IMR-90 (cell line): ENCODE data around the gene LDB1. TPM values are rescaled to one million over a fixed set of nuclear protein-coding genes. Genes with fewer than 3 reads are reported as not detected.

ENCODE experiments used
- ATAC-seq: fragments of 200-7000 bp; cut with Tn5 transposase; 2 replicates; pipeline ENCODE4 v1.9.1; 2020; ENCODE audit warnings: low read depth, mild to moderate bottlenecking, moderate library complexity
- BruUV-seq: library from RNA; stranded (reverse); fragments of 400-500 nt; replicated peaks from 2 replicates; lab custom pipeline; 2021; lab: Mats Ljungman, UMichigan
- CTCF ChIA-PET: fragments of 300-600 bp; formaldehyde crosslinking; extraction: SDS; loops from one replicate; lab custom pipeline; 2021; ENCODE audit warnings: antibody characterized with exemption; lab: Yijun Ruan, JAX
- POLR2A ChIA-PET: fragments of 300-600 bp; sonication (Branson Sonifier 250); formaldehyde crosslinking; loops from one replicate; lab custom pipeline; 2022; ENCODE audit warnings: antibody characterized with exemption; ENCODE audit not compliant: unreplicated experiment; lab: Charles Lee
- DNase-seq: peaks from one replicate; pipeline ENCODE4 v3.0.0; 2013
- H2AFZ ChIP-seq: replicated peaks from 2 replicates; pipeline ENCODE3; 2013; ENCODE audit warnings: low read length, mild to moderate bottlenecking; ENCODE audit not compliant: poor library complexity
- H2AK5ac ChIP-seq: 2 replicates; pipeline ENCODE4 v1.6.1; 2013; ENCODE audit warnings: low read depth, low read length, inconsistent platforms
- H2AK9ac ChIP-seq: replicated peaks from 2 replicates; pipeline ENCODE3; 2013; ENCODE audit warnings: mild to moderate bottlenecking, low read depth, low read length, moderate library complexity; ENCODE audit not compliant: poor library complexity
- H2BK120ac ChIP-seq: 2 replicates; pipeline ENCODE4 v1.6.1; 2013; ENCODE audit warnings: low read depth, low read length, inconsistent platforms
- H2BK15ac ChIP-seq: 3 replicates; pipeline ENCODE4 v1.6.1; 2013; ENCODE audit warnings: low read depth, low read length, inconsistent platforms
- H2BK20ac ChIP-seq: 2 replicates; pipeline ENCODE4 v1.6.1; 2013; ENCODE audit warnings: low read depth, mild to moderate bottlenecking, inconsistent platforms, low read length, moderate library complexity
- H2BK5ac ChIP-seq: 2 replicates; pipeline ENCODE4 v1.6.1; 2013; ENCODE audit warnings: mild to moderate bottlenecking, low read depth, low read length, inconsistent platforms; ENCODE audit not compliant: poor library complexity, severe bottlenecking
- H3K14ac ChIP-seq: replicated peaks from 2 replicates; pipeline ENCODE4 v1.6.1; 2013; ENCODE audit warnings: low read depth, low read length, inconsistent platforms
- H3K18ac ChIP-seq: 2 replicates; pipeline ENCODE4 v1.6.1; 2013; ENCODE audit warnings: low read depth, low read length, control low read depth
- H3K23ac ChIP-seq: 2 replicates; pipeline ENCODE4 v1.6.1; 2013; ENCODE audit warnings: low read depth, low read length, inconsistent platforms
- H3K27ac ChIP-seq: 2 replicates; pipeline ENCODE4 v1.5.1; 2013; ENCODE audit warnings: mild to moderate bottlenecking, control low read depth, low read length; ENCODE audit not compliant: insufficient read depth
- H3K27me3 ChIP-seq: 2 replicates; pipeline ENCODE4 v1.6.1; 2013; ENCODE audit warnings: low read length; ENCODE audit not compliant: control insufficient read depth, insufficient read depth
- H3K36me3 ChIP-seq: 2 replicates; pipeline ENCODE4 v1.6.1; 2013; ENCODE audit warnings: low read length, mixed read lengths; ENCODE audit not compliant: control insufficient read depth, insufficient read depth
- H3K4ac ChIP-seq: 2 replicates; pipeline ENCODE4 v1.6.1; 2013; ENCODE audit warnings: low read depth, low read length, inconsistent platforms
- H3K4me1 ChIP-seq: 2 replicates; pipeline ENCODE4 v1.6.1; 2013; ENCODE audit warnings: low read length, mixed read lengths; ENCODE audit not compliant: control insufficient read depth, insufficient read depth
- H3K4me2 ChIP-seq: 2 replicates; pipeline ENCODE4 v1.6.1; 2013; ENCODE audit warnings: low read depth, mild to moderate bottlenecking, control low read depth, low read length, moderate library complexity
- H3K4me3 ChIP-seq: 2 replicates; pipeline ENCODE4 v1.5.1; 2013; ENCODE audit warnings: low read depth, mild to moderate bottlenecking, control low read depth, low read length, moderate library complexity; ENCODE audit not compliant: insufficient read depth
- H3K56ac ChIP-seq: 2 replicates; pipeline ENCODE4 v1.6.1; 2013; ENCODE audit warnings: low read length, inconsistent platforms; ENCODE audit not compliant: insufficient read depth; ENCODE audit errors: extremely low read depth
- H3K79me1 ChIP-seq, 2 experiments: 2 replicates each; pipeline ENCODE4 v1.6.1; 2013; ENCODE audit warnings: low read length in 2 of 2, inconsistent platforms in 1 of 2, low read depth in 1 of 2
- H3K9ac ChIP-seq: 2 replicates; pipeline ENCODE4 v1.6.1; 2013; ENCODE audit warnings: low read depth, low read length, control low read depth
- H3K9me1 ChIP-seq: 2 replicates; pipeline ENCODE4 v1.6.1; 2013; ENCODE audit warnings: low read length, inconsistent platforms; ENCODE audit not compliant: insufficient read depth
- H3K9me3 ChIP-seq: 2 replicates; pipeline ENCODE4 v1.6.1; 2013; ENCODE audit warnings: low read length; ENCODE audit not compliant: control insufficient read depth, insufficient read depth
- H4K20me1 ChIP-seq: 2 replicates; pipeline ENCODE4 v1.6.1; 2013; ENCODE audit warnings: low read length, inconsistent platforms; ENCODE audit not compliant: insufficient read depth
- H4K5ac ChIP-seq: 2 replicates; pipeline ENCODE4 v1.6.1; 2013; ENCODE audit warnings: mild to moderate bottlenecking, low read depth, low read length, control low read depth
- H4K8ac ChIP-seq, 2 experiments: 2 replicates each; pipeline ENCODE4 v1.6.1; 2013; ENCODE audit warnings: low read depth in 2 of 2, low read length in 2 of 2, control low read depth in 1 of 2, inconsistent platforms in 1 of 2
- H4K91ac ChIP-seq: 2 replicates; pipeline ENCODE4 v1.6.1; 2013; ENCODE audit warnings: low read depth, low read length, inconsistent platforms; ENCODE audit not compliant: insufficient read depth
- CEBPB ChIP-seq: IDR thresholded peaks from 2 replicates; pipeline ENCODE4 v1.6.1; 2012; ENCODE audit warnings: low read depth, low read length, improper control_type of control experiment
- MAFK ChIP-seq: IDR thresholded peaks from 2 replicates; pipeline ENCODE4 v1.6.1; 2012; ENCODE audit warnings: low read depth, low read length, improper control_type of control experiment
- RCOR1 ChIP-seq: IDR thresholded peaks from 2 replicates; pipeline ENCODE4 v1.6.1; 2012; ENCODE audit warnings: mild to moderate bottlenecking, low read length, improper control_type of control experiment; ENCODE audit not compliant: insufficient replicate concordance
- WGBS, 2 experiments: methylation state at CpG; one replicate each; pipeline versions ENCODE4 v1.1.5 to v1.1.7; 2013; ENCODE audit warnings: missing lambda C conversion rate in 2 of 2; ENCODE audit not compliant: insufficient read length in 1 of 2; ENCODE audit errors: extremely low coverage in 2 of 2; 5-methylcytosine and 5-hydroxymethylcytosine counted together
- dilution Hi-C: fragments of 300-500 bp; cut with HindIII; formaldehyde crosslinking; loops from one replicate; pipeline ENCODE4 v1.14.3; 2018; ENCODE audit warnings: low sequenced_read_pairs; ENCODE audit not compliant: unreplicated experiment
- in situ Hi-C: fragments of 300-500 bp; cut with MboI; formaldehyde crosslinking; loops from 3 replicates; pipeline ENCODE4 v1.14.3; 2019; ENCODE audit warnings: low sequenced_read_pairs, inconsistent platforms, mixed read lengths
- intact Hi-C: fragments of 100-400 bp; cut with micrococcal nuclease; formaldehyde crosslinking; loops from 2 replicates; pipeline ENCODE4 v1.10.0; 2022
- polyA plus RNA-seq, 3 experiments: library from polyadenylated mRNA; depleted of rRNA; stranded (reverse); fragments of >200 nt; gene quantifications; 2 replicates each; pipeline ENCODE4 v1.2.3, GENCODE V29; 2012; ENCODE audit warnings: low replicate concordance in 1 of 3
- total RNA-seq: library from RNA; depleted of rRNA; stranded (reverse); fragments of >200 nt; gene quantifications from 2 replicates; pipeline ENCODE4 v1.2.3, GENCODE V29; 2012
- TF ChIP-seq, protein P1 (sequence below): conservative IDR thresholded peaks from 2 replicates; pipeline ENCODE4 v1.5.1; 2012; ENCODE audit warnings: mild to moderate bottlenecking, low read depth, low read length, improper control_type of control experiment

Gene LDB1
- total and polyA plus RNA-seq, 2 of the 4 experiments (the other 2 are of a cell fraction), result 47.9 to 92.4 TPM

DNA sequence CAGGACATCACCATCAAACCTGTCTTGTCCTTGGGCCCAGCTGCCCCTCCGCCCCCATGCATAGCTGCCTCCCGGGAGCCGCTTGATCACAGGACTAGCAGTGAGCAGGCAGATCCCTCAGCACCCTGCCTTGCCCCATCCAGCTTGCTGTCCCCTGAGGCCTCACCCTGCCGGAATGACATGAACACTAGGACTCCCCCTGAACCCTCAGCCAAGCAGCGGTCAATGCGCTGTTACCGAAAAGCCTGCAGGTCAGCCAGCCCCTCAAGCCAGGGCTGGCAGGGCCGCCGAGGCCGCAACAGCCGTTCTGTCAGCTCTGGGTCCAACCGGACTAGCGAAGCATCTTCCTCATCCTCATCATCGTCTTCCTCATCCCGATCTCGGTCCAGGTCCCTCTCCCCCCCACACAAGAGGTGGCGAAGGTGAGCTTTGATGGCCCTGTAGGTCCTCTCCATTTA, 26.8 kb upstream of the LDB1 start:
- WGBS, 2 experiments, result 100% methylated on average over 2 of the region's 17 CpGs; no CpG with 5 or more reads in 1 of the 2 experiments
- dilution Hi-C loops, result no loop called here

More for the DNA sequence above, 26.8 kb upstream of the LDB1 start:
- no peak overlapping the region for H2BK20ac ChIP-seq
- H3K9me1 ChIP-seq, result peaks cover 10% of the 10 kb centered on the region; the same call in 1 of the 2 replicates
- TF ChIP-seq RCOR1 (no peak), CEBPB (no peak), MAFK (no peak)
- TF ChIP-seq, protein P1, sequence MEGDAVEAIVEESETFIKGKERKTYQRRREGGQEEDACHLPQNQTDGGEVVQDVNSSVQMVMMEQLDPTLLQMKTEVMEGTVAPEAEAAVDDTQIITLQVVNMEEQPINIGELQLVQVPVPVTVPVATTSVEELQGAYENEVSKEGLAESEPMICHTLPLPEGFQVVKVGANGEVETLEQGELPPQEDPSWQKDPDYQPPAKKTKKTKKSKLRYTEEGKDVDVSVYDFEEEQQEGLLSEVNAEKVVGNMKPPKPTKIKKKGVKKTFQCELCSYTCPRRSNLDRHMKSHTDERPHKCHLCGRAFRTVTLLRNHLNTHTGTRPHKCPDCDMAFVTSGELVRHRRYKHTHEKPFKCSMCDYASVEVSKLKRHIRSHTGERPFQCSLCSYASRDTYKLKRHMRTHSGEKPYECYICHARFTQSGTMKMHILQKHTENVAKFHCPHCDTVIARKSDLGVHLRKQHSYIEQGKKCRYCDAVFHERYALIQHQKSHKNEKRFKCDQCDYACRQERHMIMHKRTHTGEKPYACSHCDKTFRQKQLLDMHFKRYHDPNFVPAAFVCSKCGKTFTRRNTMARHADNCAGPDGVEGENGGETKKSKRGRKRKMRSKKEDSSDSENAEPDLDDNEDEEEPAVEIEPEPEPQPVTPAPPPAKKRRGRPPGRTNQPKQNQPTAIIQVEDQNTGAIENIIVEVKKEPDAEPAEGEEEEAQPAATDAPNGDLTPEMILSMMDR, result no peak
- peaks cover 40% of the 10 kb centered on the region for H4K20me1 ChIP-seq
- H2BK15ac ChIP-seq, result no peak overlapping the region
- no peak overlapping the region for H2BK5ac ChIP-seq
- H2AFZ ChIP-seq, result no peak overlapping the region
- H2AK5ac ChIP-seq, result no peak overlapping the region
- no peak overlapping the region for H3K4me3 ChIP-seq
- H3K27me3 ChIP-seq, result no peaks in the 10 kb centered on the region
- H3K23ac ChIP-seq, result no peak overlapping the region
- H3K27ac ChIP-seq, result no peak overlapping the region
- in situ Hi-C loops, result no loop called here
- ChIA-PET POLR2A (interaction anchor here (0.5 kb wide), 1 partner anchor 19 kb away, joined by 3 read pairs; no protein-coding TSS in a partner anchor), CTCF (interaction anchor here (1.7 kb wide), 1 partner anchor 12 kb away, joined by 4 read pairs; no protein-coding TSS in a partner anchor)
- H4K8ac ChIP-seq, result no peak overlapping the region
- no peak overlapping the region for H3K4ac ChIP-seq
- H3K4me1 ChIP-seq, result peaks cover 4% of the 10 kb centered on the region; the same call in 1 of the 2 replicates
- H4K91ac ChIP-seq, result no peak overlapping the region
- no peak overlapping the region for H4K5ac ChIP-seq
- DNase-seq, result no peak
- no peak overlapping the region for H3K9ac ChIP-seq
- intact Hi-C loops, result no loop called here
- peaks cover 52% of the 10 kb centered on the region for H3K36me3 ChIP-seq
- no TSS peak for BruUV-seq
- no peak overlapping the region for H2BK120ac ChIP-seq
- no peak overlapping the region for H3K4me2 ChIP-seq
- no peak for ATAC-seq
- H3K79me1 ChIP-seq, result peaks cover 14 to 62% of the 10 kb centered on the region in 2 experiments
- no peak overlapping the region for H3K14ac ChIP-seq
- no peak overlapping the region for H3K56ac ChIP-seq
- no peaks in the 10 kb centered on the region for H3K9me3 ChIP-seq
- no peak overlapping the region for H3K18ac ChIP-seq
- H2AK9ac ChIP-seq, result no peak overlapping the region
